Gastrocnemius medialis (tissue), 4 donors: ENCODE measurements around the gene PAX5. TPM values are rescaled to one million over a fixed set of nuclear protein-coding genes. Genes with fewer than 3 reads are reported as not detected.

Source experiments
- ATAC-seq, 2 donors: fragments of 150-250 bp; one replicate each; pipeline ENCODE4 v1.9.1; 2016
- DNase-seq, 2 donors: peaks; one replicate each; pipeline ENCODE4 v3.0.0-alpha.2; 2019
- H3K27ac ChIP-seq, 4 donors: fragments of 200-600 bp; sonication (generic); 1 replicate in 1 of 4; 2 replicates in 3 of 4; pipeline ENCODE4 v1.5.1; 2016 to 2018; ENCODE audit warnings: mild to moderate bottlenecking in 2 of 4, moderate library complexity in 1 of 4
- H3K27me3 ChIP-seq, 3 donors: fragments of 200-600 bp; sonication (generic) in 2 of 3; 1 replicate in 1 of 3; 2 replicates in 2 of 3; pipeline versions ENCODE4 v1.5.1 to v1.6.0; 2016 to 2019; ENCODE audit warnings: mild to moderate bottlenecking in 1 of 3, moderate library complexity in 1 of 3
- H3K36me3 ChIP-seq, 2 donors: fragments of 200-600 bp; sonication (generic) in 1 of 2; one replicate each; pipeline ENCODE4 v1.5.1; 2017 to 2018
- H3K4me1 ChIP-seq, 2 donors: fragments of 200-600 bp; sonication (generic) in 1 of 2; one replicate each; pipeline ENCODE4 v1.5.1; 2016 to 2017; ENCODE audit warnings: mild to moderate bottlenecking in 2 of 2
- H3K4me3 ChIP-seq, 4 donors: fragments of 200-600 bp; sonication (generic) in 3 of 4; 1 replicate in 1 of 4; 2 replicates in 3 of 4; pipeline ENCODE4 v1.5.1; 2016 to 2019; ENCODE audit warnings: mild to moderate bottlenecking in 2 of 4
- H3K9me3 ChIP-seq, 3 donors: fragments of 200-600 bp; sonication (generic) in 2 of 3; 1 replicate in 1 of 3; 2 replicates in 2 of 3; pipeline ENCODE4 v1.5.1; 2016 to 2019
- POLR2A ChIP-seq, 2 donors: fragments of 450-650 bp; IDR thresholded peaks; one replicate each; pipeline ENCODE4 v1.6.1; 2017; ENCODE audit warnings: antibody characterized with exemption in 2 of 2, mild to moderate bottlenecking in 2 of 2, moderate library complexity in 2 of 2
- in situ Hi-C, 4 donors: fragments of 200-750 bp; cut with MboI; loops; one replicate each; pipeline versions ENCODE4 v1.15.0 to v1.8.0; 2017; ENCODE audit warnings: low sequenced_read_pairs in 4 of 4
- intact Hi-C: fragments of 100-400 bp; cut with DNase I; formaldehyde crosslinking; loops from one replicate; pipeline ENCODE4 v1.15.1; 2023; ENCODE audit warnings: low total_unique reads
- total RNA-seq, 4 donors: library from RNA; depleted of rRNA; stranded (reverse); fragments of >200 nt; gene quantifications; one replicate each; pipeline versions ENCODE4 v1.1.0 to v1.2.3, GENCODE V29; 2016
- TF ChIP-seq, protein P1 (sequence below), 5 experiments: fragments of 450-650 bp in 3 of 5; fragments of 200-600 bp in 2 of 5; sonication (generic) in 2 of 5; IDR thresholded peaks in 4 of 5; conservative IDR thresholded peaks in 1 of 5; 1 replicate in 4 of 5; 2 replicates in 1 of 5; pipeline ENCODE4 v1.5.1; 2016 to 2019; ENCODE audit warnings: antibody characterized with exemption in 5 of 5, mild to moderate bottlenecking in 3 of 5, moderate library complexity in 3 of 5

The PAX5 gene
- total RNA-seq, 4 donors from 2014 or later, result 0.19 TPM; not detected in 3

DNA sequence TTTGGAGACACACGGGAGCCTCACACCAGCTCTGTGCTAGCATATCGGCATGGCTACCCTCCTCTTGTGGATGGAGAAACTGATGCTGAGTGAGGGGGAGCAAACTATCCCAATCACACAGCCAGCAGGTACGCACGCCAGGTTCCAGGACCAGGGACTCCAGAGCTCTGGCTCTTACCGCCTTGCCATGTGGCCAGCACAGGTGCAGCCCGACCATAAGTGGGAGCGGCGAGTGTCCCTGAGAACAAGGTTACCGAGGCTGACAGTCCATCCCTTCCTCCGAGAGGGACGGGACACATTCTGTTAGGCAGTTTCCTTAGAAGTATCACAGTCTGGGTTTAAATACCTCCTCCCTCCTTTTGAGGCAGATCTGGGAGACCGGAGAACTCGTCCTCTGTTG, 86.0 kb downstream of the PAX5 start:
- Histone ChIP-seq H3K36me3 (no peaks in the 10 kb centered on the region), H3K9me3 (no peaks in the 10 kb centered on the region), H3K27me3 (no peaks in the 10 kb centered on the region), H3K4me1 (peaks cover 0 to 4% of the 10 kb centered on the region in 2 donors), H3K27ac (no peak overlapping the region), H3K4me3 (no peak overlapping the region)
- intact Hi-C loops (no loop called here), in situ Hi-C loops (loop anchor here in 2 of 4 donors (10.0 kb wide), 2 partner anchors 53 to 57 kb away; no protein-coding TSS in a partner anchor)
- ATAC-seq, result no peak
- no peak for DNase-seq
- TF ChIP-seq, protein P1, sequence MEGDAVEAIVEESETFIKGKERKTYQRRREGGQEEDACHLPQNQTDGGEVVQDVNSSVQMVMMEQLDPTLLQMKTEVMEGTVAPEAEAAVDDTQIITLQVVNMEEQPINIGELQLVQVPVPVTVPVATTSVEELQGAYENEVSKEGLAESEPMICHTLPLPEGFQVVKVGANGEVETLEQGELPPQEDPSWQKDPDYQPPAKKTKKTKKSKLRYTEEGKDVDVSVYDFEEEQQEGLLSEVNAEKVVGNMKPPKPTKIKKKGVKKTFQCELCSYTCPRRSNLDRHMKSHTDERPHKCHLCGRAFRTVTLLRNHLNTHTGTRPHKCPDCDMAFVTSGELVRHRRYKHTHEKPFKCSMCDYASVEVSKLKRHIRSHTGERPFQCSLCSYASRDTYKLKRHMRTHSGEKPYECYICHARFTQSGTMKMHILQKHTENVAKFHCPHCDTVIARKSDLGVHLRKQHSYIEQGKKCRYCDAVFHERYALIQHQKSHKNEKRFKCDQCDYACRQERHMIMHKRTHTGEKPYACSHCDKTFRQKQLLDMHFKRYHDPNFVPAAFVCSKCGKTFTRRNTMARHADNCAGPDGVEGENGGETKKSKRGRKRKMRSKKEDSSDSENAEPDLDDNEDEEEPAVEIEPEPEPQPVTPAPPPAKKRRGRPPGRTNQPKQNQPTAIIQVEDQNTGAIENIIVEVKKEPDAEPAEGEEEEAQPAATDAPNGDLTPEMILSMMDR (IDR thresholded peaks at IDR 0.05 in 4 of 5, conservative IDR thresholded peaks at IDR 0.05 in 1 of 5), result no peak
- TF ChIP-seq POLR2A (IDR thresholded peaks at IDR 0.05), result no peak

DNA sequence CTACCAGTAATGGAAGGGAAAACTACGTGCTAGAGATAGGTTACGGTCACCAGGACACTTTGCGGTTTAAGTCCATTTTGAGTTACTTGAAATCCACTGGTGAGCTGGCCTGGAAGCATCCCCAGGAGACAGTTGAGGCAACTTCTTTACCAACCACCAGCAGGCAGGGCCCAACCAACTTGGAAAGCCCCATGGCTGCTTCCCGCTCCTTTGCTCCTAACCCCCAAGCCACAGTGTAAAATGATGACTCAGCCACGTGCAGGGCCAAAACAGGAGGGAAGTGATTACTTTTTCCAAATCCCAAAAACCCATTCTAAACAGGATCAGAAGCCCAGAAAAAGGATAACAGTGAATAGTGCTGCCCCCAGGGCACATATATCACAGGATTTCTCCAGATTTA, 87.4 kb downstream of the PAX5 start:
- H3K36me3 ChIP-seq, result no peaks in the 10 kb centered on the region
- in situ Hi-C loops (loop anchor here in 2 of 4 donors (10.0 kb wide), 2 partner anchors 52 to 58 kb away; no protein-coding TSS in a partner anchor), intact Hi-C loops (no loop called here)
- peaks cover 0 to 4% of the 10 kb centered on the region in 2 donors for H3K4me1 ChIP-seq
- ATAC-seq, result no peak
- no peak for DNase-seq
- H3K9me3 ChIP-seq, result no peaks in the 10 kb centered on the region
- no peak for TF ChIP-seq POLR2A (IDR thresholded peaks at IDR 0.05)
- TF ChIP-seq, protein P1 (IDR thresholded peaks at IDR 0.05 in 4 of 5, conservative IDR thresholded peaks at IDR 0.05 in 1 of 5), result no peak
- no peak overlapping the region for H3K27ac ChIP-seq
- H3K4me3 ChIP-seq, result no peak overlapping the region
- H3K27me3 ChIP-seq, result no peaks in the 10 kb centered on the region

DNA sequence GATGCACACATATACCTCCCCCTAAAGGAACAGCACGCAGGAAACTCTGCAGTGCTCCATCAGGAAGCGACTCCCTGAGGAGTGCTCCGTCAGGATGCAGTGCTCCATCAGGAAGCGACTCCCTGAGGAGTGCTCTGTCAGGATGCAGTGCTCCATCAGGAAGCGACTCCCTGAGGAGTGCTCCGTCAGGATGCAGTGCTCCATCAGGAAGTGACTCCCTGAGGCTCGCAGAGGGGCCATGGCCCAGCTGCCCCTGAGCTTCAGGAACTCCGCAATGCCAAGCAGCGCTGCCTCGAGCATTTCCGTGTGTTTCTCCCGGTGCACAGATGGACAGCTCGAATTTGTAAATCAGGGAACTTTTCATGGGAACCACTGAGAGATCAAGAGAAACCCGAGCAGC, 88.1 kb downstream of the PAX5 start:
- Histone ChIP-seq H3K9me3 (no peaks in the 10 kb centered on the region), H3K36me3 (no peaks in the 10 kb centered on the region), H3K27me3 (no peaks in the 10 kb centered on the region), H3K4me1 (peaks cover 0 to 4% of the 10 kb centered on the region in 2 donors), H3K27ac (no peak overlapping the region), H3K4me3 (no peak overlapping the region)
- TF ChIP-seq POLR2A (IDR thresholded peaks at IDR 0.05), result no peak
- TF ChIP-seq, protein P1 (IDR thresholded peaks at IDR 0.05 in 4 of 5, conservative IDR thresholded peaks at IDR 0.05 in 1 of 5), result no peak
- DNase-seq, result no peak
- in situ Hi-C loops (loop anchor here in 2 of 4 donors (10.0 kb wide), 2 partner anchors 51 to 59 kb away; no protein-coding TSS in a partner anchor), intact Hi-C loops (no loop called here)
- ATAC-seq, result no peak

DNA sequence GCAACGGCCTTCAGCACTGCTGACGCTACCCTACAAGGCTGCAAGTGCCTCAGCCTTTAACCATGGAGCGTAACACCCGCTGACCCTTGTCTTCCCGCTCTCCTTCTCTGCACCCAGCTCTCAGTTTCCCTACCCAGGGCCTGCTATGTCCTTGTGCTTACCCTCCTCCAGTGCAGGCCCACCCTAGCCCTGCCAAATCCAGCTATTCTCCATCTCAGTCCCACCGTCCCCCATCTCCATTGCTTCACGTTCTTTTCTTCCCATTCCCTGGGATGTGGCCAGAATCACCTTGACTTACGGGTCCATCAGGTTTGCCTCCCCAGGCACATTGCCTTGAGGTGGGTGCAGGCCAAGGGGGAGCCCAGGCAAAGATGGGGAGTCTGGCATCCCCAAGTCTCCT, 91.2 kb downstream of the PAX5 start:
- in situ Hi-C loops (loop anchor here in 2 of 4 donors (10.0 kb wide), 2 partner anchors 48 to 62 kb away; no protein-coding TSS in a partner anchor), intact Hi-C loops (no loop called here)
- DNase-seq, result no peak

More for the DNA sequence above, 91.2 kb downstream of the PAX5 start:
- no peak overlapping the region for H3K27ac ChIP-seq
- no peaks in the 10 kb centered on the region for H3K36me3 ChIP-seq
- H3K9me3 ChIP-seq, result no peaks in the 10 kb centered on the region
- ATAC-seq, result no peak
- peaks cover 0 to 4% of the 10 kb centered on the region in 2 donors for H3K4me1 ChIP-seq
- no peak overlapping the region for H3K4me3 ChIP-seq
- TF ChIP-seq, protein P1 (IDR thresholded peaks at IDR 0.05 in 4 of 5, conservative IDR thresholded peaks at IDR 0.05 in 1 of 5), result no peak
- no peak for TF ChIP-seq POLR2A (IDR thresholded peaks at IDR 0.05)
- peaks cover 0 to 4% (median 0%) of the 10 kb centered on the region in 3 donors for H3K27me3 ChIP-seq
